GM18502 (cell line): Measurements from ENCODE around the gene GAGE12G.
"Not testable (repeated sequence)": the region's sequence is repeated elsewhere in the genome, so short reads cannot be mapped to it uniquely, and the experiment has no call there.

Experiments
- ATAC-seq: cut with Tn5 transposase; IDR thresholded peaks from one replicate; pipeline ENCODE4 v1.9.1; 2021; ENCODE audit warnings: mild to moderate bottlenecking; ENCODE audit not compliant: unreplicated experiment, poor library complexity

The GAGE12G gene

GRCh38 chrX:49570100-49570499 is at the start of gene GAGE12G:
Gene GAGE12G, plus strand, starts transcription at chrX:49570400. Its CDS starts 1,155 bp downstream, at chrX:49571555.
- not testable (repeated sequence) for ATAC-seq

- not testable (repeated sequence) for ATAC-seq
Measured at GRCh38 chrX:49531877-49532276, 38.3 kb upstream of the GAGE12G start, which contains the start of gene GAGE12C. Gene GAGE12C, plus strand, starts transcription at chrX:49532177. Its CDS starts 1,155 bp downstream, at chrX:49533332.

GRCh38 chrX:49541433-49541832 is 28.8 kb upstream of the GAGE12G start, which contains the start of gene GAGE12D:
Gene GAGE12D, plus strand, starts transcription at chrX:49541733. Its CDS starts 1,155 bp downstream, at chrX:49542888.
- ATAC-seq: not testable (repeated sequence)

GRCh38 chrX:49550989-49551388 is 19.2 kb upstream of the GAGE12G start, which contains the start of gene GAGE12E:
Gene GAGE12E, plus strand, starts transcription at chrX:49551289. Its CDS starts 1,155 bp downstream, at chrX:49552444.
- not testable (repeated sequence) for ATAC-seq

- not testable (repeated sequence) for ATAC-seq
Measured at GRCh38 chrX:49560542-49560941, 9.7 kb upstream of the GAGE12G start, which contains the start of gene GAGE12F. Gene GAGE12F, plus strand, starts transcription at chrX:49560842. Its CDS starts 1,155 bp downstream, at chrX:49561997.

- not testable (repeated sequence) for ATAC-seq
Measured at GRCh38 chrX:49568728-49569127, 1.5 kb upstream of the GAGE12G start.

GRCh38 chrX:49569152-49569551 is 1.0 kb upstream of the GAGE12G start:
- not testable (repeated sequence) for ATAC-seq

GRCh38 chrX:49579649-49580048 is 9.4 kb downstream of the GAGE12G start, which contains the start of gene GAGE12H:
Gene GAGE12H, plus strand, starts transcription at chrX:49579949. Its CDS starts 1,155 bp downstream, at chrX:49581104.
- not testable (repeated sequence) for ATAC-seq

GRCh38 chrX:49589196-49589595 is 19.0 kb downstream of the GAGE12G start, which contains the start of gene GAGE2A:
Gene GAGE2A, plus strand, starts transcription at chrX:49589496. Its CDS starts 1,155 bp downstream, at chrX:49590651.
- ATAC-seq: not testable (repeated sequence)

GRCh38 chrX:49589769-49590478 is 19.7 kb downstream of the GAGE12G start:
- not testable (repeated sequence) for ATAC-seq

GRCh38 chrX:49590488-49590887 is 20.3 kb downstream of the GAGE12G start:
- not testable (repeated sequence) for ATAC-seq

GRCh38 chrX:49598720-49599119 is 28.5 kb downstream of the GAGE12G start, which contains the start of gene GAGE1:
Gene GAGE1, plus strand, starts transcription at chrX:49599020. Its CDS starts 1,155 bp downstream, at chrX:49600175.
- not testable (repeated sequence) for ATAC-seq

GRCh38 chrX:49610718-49611310 is 40.6 kb downstream of the GAGE12G start:
- no peak for ATAC-seq

GRCh38 chrX:49618574-49618973 is 48.4 kb downstream of the GAGE12G start:
- no peak for ATAC-seq
